ENCODE data around the gene TMEM255B. TPM values are rescaled to one million over a fixed set of nuclear protein-coding genes. Genes with fewer than 3 reads are reported as not detected.

The TMEM255B gene
- polyA plus RNA-seq, 3 donors = 4.6 to 7.0 (median 4.8) TPM

DNA sequence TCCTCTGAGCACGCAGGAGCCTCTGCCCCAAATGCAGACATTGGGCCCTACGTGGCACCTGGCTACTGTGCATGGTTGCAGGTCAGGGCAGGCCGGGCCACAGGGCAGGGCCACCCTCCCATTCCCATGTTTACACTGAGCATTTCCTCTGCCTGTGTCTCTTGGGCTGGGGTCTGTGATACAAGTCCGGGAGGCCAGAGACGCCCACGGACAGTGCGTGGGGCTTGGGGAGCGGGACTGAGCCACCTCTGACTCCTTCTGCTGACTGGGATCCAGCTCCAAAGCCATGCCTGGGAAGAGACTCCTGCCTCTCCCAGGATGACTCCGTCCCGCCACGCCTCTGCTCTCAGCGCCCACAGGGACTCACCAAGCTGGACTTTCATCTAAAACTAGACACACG, 86.0 kb downstream of the TMEM255B start:
- DNase-seq (ENCODE audit: low read depth in 3 of 3, low spot score in 2 of 3) = no peak

DNA sequence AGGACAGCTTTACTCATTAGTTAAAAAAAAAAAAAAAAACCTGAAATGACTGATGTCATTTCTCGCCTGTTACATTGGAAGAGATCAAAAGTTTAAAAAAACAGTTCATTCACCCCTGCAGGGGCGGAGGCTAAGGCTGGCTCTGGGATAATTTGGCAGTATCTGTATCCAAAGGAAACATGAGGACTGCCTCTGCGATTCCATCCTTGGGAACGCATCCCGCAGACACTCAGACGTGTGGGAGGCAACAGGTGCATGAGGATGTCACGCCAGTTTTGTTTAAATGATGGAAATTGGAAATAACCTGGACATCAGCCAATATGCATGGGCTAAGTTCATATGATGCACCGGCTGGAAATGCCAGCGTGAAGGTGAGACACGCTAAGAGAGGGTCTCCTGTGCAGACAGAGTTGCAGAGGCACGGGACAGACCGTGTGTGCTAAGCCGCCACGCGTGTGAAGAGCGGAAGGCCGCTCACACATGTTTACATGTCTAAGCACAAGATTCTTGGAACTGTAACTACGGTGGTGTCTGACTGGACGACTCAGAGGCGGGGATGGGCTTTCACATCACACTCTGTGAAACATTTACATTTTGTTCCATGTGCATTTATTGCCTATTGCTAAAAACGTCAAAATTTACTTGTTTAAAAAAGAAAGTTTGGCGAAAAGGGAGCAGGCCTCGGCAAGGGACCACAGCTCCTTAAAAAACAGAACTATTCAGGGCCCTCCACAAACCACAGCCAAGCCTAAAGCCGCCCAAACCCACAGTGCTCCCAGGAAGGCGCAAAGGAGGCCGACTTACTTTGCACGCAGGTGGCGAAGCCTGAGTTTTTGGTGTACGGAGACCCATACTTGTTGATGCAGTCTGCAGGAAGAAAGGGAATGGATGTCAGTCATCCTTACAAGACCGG, 87.0 kb downstream of the TMEM255B start:
- DNase-seq (ENCODE audit: low read depth in 3 of 3, low spot score in 2 of 3) = no peak

DNA sequence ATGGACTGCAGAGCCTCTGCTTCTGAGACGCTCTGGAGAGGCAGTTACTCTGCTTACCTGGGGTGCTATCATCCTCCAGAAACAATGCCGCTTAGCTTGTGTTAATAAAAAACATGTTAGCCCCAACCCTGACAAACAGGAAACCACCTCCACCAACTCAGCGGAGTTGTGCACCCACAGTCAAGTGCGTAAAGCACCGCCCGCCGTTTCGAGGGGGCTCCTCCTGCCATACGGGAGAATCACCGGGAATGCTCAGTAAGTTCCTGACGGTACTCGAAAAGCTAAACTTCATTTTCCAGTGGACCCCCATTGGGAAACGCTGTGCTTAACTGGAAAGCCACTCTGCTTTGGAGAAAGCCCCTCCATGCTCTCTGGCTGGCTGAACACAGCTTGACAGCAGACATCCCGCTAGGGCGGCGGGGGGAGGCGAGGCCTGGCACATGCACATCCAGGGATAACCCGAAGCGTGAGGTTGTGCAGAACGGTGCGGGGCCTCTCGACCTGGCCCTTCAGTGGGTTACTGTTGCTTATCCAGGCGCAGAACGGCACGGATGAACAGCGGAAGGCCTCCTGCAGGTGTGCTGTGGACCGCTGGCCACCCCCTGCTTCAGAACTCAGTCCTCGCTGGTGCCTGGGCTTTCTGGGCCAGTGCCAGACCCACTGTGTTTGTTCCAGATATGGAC, 87.8 kb downstream of the TMEM255B start:
- DNase-seq (ENCODE audit: low read depth in 3 of 3, low spot score in 2 of 3) = no peak

DNA sequence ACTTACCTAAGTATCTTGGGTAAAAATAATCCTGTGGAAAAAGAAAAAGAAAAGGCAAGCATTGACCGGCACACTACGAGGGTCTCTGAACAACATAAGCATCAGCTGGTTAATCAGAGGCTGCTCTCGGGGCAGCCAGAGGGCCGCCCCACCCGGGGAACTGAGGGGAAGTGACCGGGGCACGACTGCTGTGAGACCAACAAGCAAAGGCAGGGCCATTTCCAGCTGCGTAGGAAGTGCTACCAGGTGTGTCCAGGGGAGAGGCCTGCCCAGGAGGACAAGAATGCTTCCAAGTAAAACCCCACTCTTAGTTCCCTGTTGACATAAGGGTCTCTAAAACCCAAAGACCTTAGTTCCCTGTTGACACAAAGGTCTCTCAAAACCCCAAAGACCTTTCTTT, 89.0 kb downstream of the TMEM255B start:
- DNase-seq (ENCODE audit: low read depth in 3 of 3, low spot score in 2 of 3) = no peak

DNA sequence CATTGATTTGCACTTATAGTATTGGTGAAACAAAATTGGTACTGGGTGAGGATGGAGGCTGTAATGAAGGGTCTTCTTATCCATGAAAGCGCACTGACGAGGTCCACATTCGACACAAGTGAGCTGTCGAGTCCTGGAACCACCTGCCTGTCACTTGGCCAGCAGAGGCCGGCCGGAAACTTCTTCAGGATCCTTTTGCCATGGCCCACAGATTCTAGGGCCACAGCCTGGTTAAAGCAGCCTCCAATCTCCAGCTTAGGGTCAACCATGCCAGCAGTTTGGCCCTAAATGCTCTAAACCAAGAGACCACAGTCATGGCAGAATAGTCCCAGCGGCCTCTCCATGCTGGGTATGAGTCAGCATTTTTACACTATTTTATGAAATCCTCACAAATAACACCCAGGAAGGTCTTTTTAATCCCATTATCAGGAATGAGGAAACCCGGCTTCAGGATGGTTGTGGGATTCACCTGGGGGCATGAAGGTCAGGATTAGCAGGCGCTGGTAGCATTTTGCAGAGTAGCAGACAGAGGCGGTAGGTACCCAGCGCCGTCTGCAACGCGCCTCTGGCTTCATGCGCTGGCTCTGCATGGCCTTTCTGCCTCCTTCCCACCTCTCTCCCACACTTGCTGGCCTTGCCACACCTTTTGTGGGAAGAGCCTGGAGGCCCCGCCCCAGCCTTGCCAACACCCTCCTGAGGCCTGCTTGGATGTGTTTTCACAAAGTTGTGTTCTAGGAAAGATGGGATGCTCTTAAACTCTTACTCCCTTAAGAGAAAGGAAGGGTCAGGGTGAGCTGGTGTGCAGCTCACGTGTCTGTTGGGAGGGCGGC, 89.6 kb downstream of the TMEM255B start:
- no peak for DNase-seq (ENCODE audit: low read depth in 3 of 3, low spot score in 2 of 3)

DNA sequence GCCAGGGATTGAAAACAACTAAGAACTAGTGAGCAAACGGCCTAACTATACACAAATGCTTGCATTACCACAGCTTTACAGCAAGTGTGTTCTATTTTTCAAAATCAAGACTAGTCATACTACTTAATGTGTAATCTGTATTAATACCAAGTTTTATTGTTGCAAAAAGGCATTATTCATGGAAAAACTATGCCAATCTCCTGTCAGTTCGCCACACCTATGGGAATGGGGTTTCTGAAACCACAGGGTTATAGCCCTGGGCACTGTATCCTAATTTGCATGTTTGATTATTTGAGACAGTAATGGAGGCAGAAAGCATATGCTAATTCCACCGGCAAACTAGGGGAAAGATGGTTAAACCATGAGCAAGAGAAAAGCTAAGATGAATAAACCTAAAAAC, 90.5 kb downstream of the TMEM255B start:
- DNase-seq (ENCODE audit: low read depth in 3 of 3, low spot score in 2 of 3) = no peak

DNA sequence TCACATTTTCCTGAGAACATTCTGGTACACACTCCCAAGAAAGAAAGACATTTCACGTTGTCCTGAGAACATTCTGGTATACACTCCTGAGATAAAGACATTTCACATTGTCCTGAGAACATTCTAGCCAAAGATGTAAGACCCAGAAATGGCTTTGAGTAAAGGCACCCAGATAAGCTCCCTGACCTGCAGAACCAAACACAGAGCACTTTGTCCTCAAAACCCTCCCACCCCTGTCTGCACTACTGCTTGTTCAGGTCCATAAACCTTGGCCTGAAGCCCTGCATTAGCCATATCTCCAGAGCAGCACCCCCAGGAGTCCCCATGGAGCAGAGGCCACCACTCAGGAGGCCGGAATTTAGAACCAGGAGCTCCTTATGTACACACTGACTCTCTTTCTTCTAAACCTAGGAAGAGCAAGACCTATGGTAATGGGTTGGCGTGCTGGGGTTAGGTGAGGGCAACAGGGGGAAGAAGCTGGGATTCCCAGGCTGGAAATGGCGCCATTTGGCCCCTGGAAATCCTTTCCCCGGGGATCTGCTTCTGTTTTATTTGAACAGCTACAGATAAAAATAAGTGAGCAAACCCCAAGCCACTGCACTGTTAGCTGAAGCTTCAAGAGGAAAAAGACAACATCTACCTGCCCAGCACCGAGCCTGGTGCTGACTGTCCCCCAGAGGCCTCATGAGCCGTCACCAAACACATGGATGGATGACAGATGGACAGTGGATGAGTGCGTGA, 91.1 kb downstream of the TMEM255B start:
- no peak for DNase-seq (ENCODE audit: low read depth in 3 of 3, low spot score in 2 of 3)

DNA sequence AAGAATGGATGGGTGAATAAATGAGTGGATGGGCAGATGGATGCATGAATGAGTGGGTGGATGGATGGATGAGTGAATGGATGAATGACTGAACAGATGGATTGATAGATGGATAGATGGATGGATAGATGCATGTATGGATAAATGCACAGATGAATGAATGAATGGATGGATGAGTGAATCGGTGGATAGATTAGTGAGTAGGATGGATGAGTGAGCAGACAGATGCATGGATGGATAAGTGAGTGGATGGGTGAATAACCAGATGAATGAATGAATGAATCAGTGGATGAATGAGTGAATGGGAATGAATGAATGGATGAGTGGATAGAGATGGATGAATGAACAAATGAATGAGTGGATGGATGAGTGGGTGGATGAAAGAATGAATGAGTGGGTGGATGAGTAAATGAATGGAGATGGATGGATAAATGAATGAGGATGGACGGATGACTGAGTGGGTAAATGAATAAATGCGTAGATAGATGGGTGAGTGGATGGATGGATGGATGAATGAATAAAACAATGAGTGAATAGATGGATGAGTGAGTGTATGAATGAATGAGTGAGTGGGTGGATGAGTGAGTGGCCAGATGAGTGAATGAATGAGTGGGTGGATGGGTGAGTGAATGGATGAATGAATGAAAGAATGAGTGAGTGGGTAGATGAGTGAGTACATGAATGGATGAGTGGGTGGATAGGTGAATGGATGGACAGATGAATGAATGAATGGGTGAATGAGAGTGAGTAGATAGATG, 91.9 kb downstream of the TMEM255B start:
- DNase-seq (ENCODE audit: low read depth in 3 of 3, low spot score in 2 of 3) = no peak

DNA sequence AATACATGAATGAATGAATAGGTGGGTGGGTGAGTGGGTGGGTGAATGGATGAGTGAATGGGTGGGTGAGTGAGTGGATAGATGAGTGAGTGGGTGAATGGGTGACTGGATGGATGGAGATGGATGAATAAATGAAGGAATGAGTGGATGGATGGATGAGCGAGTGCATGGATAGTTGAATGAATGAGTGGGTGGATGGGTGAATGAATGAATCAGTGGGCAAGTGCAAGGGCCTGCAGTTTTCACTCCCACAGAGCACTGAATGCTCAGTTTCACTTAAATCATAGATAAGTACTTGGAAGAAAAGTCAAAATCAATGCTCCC, 92.4 kb downstream of the TMEM255B start:
- DNase-seq (ENCODE audit: low read depth in 3 of 3, low spot score in 2 of 3) = no peak

DNA sequence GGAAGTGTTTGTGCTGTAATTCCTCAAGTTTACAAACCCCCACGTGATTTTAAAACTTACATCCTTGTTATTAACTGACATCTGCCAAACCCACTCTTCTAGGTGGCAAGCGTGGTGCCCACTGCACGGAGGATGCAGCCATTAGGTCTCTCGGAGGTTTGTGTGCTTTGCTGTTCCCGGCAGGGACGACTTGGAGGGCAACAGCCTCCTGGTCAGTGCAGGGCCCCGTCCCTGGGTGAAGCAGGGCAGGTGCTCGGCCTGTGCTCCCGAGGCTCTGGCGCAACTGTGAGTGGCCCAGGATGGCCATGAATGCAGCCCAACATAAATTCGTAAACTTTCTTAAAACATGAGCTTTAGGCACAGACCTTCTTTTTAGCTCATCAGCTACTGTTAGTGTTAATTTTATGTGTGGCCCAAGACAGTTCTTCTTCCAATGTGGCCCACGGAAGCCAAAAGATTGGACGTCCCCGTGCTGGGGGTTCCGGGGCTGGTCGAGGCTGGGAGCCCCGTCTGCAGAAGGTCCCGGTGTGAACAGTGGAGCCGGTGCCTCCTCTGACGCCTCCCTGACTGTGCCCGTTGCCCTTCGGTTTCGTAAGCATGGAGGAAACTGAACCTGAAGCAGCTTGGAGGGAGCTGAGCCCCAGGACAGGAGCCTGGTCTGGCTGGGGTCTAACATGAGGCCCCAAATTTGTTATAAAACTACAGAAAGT, 93.0 kb downstream of the TMEM255B start:
- DNase-seq (ENCODE audit: low read depth in 3 of 3, low spot score in 2 of 3) = no peak

DNA sequence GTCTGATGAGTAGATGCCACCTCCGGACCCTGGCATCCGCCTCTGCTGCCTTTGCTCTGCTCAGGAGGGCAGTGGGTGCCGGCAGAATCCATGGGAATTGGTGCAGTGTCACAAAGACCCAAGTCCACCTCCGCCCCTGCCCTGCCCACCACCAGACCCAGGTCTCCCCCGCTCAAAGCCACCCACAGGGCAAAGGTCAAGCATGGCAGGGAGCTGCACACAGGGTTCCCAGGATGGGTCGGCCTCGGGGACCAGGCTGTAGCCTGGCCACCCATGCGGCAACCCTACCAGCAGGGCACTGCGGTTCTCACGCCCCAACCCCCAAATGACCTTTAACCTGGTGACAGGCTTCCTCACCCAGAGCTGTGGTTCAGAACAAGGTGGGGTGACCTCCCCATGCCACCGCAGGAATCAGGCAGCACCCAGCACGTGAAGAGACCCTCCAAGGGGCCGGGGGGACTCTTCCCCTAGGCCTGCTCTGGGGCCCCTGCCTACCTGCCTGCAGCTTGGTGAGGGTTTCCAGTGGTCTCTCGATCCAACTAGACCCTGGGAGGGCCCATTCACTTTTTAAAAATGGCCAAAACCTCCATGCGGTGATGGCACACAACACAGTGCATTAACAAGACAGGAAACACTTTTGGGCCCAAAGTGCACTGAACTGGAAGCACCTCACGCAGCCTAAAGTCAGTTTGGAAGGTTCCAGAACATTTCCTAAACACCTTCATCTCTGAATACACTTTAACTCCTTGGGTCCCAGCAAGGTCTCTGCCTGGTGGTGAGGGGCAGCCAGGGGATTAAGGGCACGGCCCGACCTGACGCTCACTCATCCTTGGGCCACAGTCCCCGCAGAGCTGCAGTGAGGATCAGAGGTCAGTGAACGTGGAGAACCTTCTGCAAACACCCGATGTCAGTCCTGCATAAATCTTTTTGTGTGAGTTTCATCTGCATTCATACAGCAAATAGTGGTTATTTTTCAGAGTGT, 93.8 kb downstream of the TMEM255B start:
- DNase-seq (ENCODE audit: low read depth in 3 of 3, low spot score in 2 of 3) = no peak

DNA sequence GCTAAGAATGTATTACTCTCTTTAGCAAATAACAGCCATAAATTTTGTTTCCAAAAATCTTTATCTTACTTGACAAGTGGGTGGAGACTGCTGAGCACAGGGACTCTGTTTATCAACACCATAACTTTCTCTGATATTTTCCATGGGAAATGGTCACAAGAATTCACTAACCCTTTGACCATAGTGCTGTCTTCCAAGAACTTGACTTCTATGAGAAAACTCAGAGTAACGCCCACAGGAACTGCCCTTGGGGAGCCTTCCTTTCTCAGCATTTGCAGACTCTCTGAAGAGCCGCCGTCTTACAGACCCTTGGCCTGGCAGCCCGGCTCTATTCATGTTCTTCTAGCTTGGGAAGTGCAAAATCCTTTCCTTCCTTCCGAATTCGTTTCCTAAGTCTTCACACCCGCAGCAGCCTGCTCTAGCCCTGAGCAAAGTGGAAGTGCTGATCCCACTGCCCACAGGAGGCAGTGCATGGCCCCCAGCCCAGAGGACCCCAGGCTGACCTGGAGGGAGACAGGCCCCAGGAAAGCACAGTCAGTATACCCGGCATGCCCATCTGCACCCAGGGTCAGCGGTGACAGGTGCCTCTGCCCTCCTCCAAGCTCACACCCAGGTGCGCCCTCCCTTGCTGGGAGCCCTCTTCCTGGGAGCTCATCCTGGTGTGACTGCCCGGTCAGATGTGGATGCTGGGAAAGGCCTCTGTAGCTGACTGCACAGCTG, 94.7 kb downstream of the TMEM255B start:
- no peak for DNase-seq (ENCODE audit: low read depth in 3 of 3, low spot score in 2 of 3)

DNA sequence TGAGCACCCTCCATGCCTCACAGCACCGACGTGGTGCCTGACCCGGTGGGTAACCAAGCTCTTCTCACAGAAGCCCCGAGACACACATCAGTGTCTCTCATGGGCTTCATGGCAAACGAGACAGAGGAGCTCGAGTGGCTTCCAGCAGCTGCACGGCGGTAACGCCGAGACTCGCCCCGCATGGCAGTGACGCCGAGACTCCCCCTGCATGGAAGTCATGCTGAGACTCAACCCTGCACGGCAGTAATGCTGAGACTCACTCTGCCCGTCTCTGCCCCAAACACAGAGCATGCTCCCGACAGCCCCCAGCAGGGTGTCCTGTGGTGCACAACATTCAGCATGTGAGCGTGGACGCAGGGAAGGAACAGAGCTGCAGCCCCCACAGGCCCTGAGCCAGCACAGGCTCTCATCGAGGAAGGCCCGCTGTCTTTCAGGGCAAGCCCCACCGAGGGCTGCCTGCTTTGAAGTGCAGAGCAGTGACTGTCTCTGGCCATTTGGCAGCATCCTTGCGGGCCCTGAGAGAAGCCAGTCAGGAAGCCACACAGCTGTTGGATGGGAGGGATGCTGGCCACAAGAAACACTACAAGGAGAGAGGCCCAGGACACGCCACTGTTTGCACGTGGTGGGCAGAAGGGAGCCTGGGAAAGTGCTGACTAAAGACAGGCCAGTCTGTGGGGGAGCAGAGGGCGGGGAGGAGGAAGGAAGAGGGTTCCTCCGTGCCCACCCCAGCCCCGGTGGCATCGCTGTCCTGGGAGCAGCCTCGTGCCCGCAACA, 95.4 kb downstream of the TMEM255B start:
- DNase-seq (ENCODE audit: low read depth in 3 of 3, low spot score in 2 of 3) = no peak

DNA sequence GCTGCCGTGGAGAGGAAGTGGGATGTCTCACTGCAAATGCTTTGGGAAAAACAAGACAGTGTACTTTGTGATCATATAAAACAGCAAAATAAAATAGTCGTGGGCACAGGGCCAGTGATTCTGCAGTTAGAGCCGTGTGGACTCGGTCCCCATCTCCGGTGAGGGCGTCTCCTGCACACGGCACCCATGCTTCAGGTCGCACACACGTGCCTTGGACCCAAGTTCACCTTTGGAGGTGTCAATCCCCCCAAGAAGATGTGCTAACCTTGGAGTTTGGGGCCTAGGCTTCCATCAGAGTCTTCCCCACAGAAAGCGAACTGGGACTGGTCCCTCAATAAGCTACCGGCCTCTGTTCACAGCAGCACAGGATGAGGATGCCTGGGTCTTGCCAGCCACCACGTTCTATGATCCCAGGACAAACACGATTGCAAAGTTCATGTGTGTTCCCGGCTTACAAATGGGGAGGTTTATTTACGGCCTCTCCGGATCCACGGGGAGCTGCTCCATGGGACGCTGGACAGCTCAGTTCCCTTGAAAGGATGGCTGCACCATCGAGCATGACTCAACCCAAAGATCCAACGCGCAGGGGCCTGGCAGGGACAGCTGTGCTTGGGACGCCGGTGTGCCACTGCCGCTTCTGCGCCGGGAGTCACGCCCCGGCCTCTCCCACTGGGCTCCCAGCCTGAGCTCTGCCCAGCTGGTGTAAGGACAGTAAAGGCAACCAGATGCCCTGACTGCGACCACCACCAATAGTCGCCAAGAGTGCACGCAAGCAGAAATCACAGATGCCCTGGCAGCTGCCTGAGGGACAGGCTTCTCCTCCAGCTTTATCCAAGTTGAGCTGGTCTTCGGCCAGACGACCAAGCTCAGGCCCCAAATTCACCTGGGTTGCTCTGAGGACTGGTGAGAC, 96.2 kb downstream of the TMEM255B start:
- no peak for DNase-seq (ENCODE audit: low read depth in 3 of 3, low spot score in 2 of 3)

DNA sequence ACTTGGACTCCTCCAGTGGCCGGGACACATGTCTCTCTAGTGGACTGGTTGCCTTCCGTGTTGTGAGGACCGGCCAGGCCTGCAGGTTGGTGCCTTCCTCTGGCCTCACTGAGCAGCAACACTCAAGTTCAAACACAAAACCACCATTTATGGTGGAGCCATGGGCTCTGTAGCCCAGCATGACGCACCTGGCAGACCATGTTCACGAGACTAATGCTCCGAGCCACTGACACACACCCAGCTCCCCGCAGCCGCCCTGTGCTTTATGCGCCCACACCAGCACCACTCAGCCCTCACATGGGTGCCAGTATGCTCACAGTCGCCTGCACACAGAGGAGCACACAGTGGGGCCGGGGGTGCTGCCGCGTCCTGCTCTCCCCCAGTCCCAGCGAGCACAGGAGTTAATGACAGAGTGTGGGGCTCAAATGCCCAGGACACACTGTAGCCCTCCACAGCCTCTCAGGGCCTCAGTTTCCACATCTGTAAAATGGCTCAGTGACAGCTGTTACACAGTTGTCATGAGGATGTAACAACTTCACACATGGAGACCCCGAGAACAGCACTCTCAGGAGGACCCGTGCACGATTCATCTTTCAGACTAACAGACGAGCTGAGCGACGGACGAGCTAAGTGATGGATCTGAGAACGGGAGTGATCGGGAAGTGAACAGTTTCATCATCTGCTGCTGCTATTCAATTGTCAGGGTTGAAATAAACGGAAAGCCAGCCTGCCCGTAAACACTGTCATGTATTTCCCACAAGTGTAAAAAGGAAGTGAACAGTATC, 97.1 kb downstream of the TMEM255B start:
- DNase-seq (ENCODE audit: low read depth in 3 of 3, low spot score in 2 of 3) = no peak
